Measurements from ENCODE around the gene SPATA4.

Gene SPATA4

DNA sequence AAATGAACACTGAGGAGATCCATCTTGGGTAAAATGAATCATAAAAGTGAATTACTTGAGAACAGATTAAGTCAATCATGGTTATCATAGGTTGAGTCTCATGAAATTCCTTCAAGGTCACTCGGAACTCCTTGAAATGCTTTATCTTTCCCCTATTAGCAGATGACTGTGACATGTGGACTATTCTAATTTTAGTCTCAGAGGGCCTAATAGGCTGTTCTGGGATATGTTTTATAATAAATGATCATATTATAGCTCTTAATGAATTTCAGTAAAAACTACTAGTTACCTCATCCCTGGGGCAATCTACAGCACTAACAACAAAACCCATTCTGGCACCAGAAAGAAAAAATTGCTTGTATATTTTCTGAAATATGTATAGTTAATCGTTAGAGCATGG is 44.7 kb downstream of the SPATA4 start:
- ChIA-PET POLR2A (no interaction called here), CTCF (interaction anchor here (0.6 to 5.6 kb wide), 14 partner anchors 9 to 206 kb away, joined by 3 to 55 read pairs (median 4); partner anchors contain the start of gene SPCS3)
- H3K4me3 ChIP-seq (ENCODE audit: low read depth, low read length): no peak overlapping the region
- DNase-seq (ENCODE audit: low read depth, low spot score): no peak
- no peak for TF ChIP-seq CTCF (IDR thresholded peaks at IDR 0.05; ENCODE audit: insufficient read depth, low read length, missing control alignments)

GRCh38 chr4:176150356-176150682 is 45.1 kb downstream of the SPATA4 start:
- H3K4me3 ChIP-seq (ENCODE audit: low read depth, low read length): no peak overlapping the region
- POLR2A ChIA-PET: no interaction called here
- TF ChIP-seq CTCF (IDR thresholded peaks at IDR 0.05; ENCODE audit: insufficient read depth, low read length, missing control alignments): peak; percentile 5
- CTCF ChIA-PET: interaction anchor here (0.6 to 5.6 kb wide), 13 partner anchors 10 to 206 kb away, joined by 3 to 55 read pairs (median 4); partner anchors contain the start of gene SPCS3
- DNase-seq (ENCODE audit: low read depth, low spot score): no peak

GRCh38 chr4:176149680-176150355 is 45.6 kb downstream of the SPATA4 start:
- H3K4me3 ChIP-seq (ENCODE audit: low read depth, low read length): no peak overlapping the region
- POLR2A ChIA-PET: no interaction called here

DNA sequence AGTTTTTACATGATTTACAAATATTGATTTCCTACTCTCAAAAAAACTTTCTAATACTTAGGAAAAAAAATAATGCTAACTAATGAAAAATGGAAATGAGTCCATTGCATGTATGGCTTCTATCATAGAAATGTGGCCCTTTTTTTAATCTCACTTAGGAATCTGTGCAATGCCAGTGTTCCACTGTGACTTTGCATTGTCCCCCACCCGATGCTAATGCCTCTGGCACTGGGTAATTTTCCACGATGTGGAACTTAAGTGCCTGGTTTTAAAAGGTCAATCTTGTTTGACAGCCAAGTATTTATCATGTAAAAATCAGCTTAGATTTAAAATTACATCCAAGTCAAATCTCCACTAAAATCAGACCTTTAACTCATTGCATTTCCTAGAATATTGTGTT is 53.1 kb downstream of the SPATA4 start:
- CTCF ChIA-PET: interaction anchor here (1.1 to 1.7 kb wide), 2 partner anchors 195 to 199 kb away, joined by 3 to 6 read pairs; no protein-coding TSS in a partner anchor
- POLR2A ChIA-PET: no interaction called here

More at GRCh38 chr4:176149680-176150355, 45.6 kb downstream of the SPATA4 start:
- no peak for DNase-seq (ENCODE audit: low read depth, low spot score)
- no peak for TF ChIP-seq CTCF (IDR thresholded peaks at IDR 0.05; ENCODE audit: insufficient read depth, low read length, missing control alignments)
- CTCF ChIA-PET: interaction anchor here (0.7 to 5.6 kb wide), 12 partner anchors 10 to 192 kb away, joined by 3 to 55 read pairs (median 4); no protein-coding TSS in a partner anchor

GRCh38 chr4:176139518-176139917 is 55.9 kb downstream of the SPATA4 start:
- no peak for TF ChIP-seq CTCF (IDR thresholded peaks at IDR 0.05; ENCODE audit: insufficient read depth, low read length, missing control alignments)
- ChIA-PET POLR2A (no interaction called here), CTCF (interaction anchor here (1.1 kb wide), 1 partner anchor 8 kb away, joined by 3 read pairs; no protein-coding TSS in a partner anchor)
- no peak for DNase-seq (ENCODE audit: low read depth, low spot score)
- H3K4me3 ChIP-seq (ENCODE audit: low read depth, low read length): no peak overlapping the region

More for the DNA sequence above, 53.1 kb downstream of the SPATA4 start:
- TF ChIP-seq CTCF (IDR thresholded peaks at IDR 0.05; ENCODE audit: insufficient read depth, low read length, missing control alignments): no peak
- no peak overlapping the region for H3K4me3 ChIP-seq (ENCODE audit: low read depth, low read length)
- DNase-seq (ENCODE audit: low read depth, low spot score): no peak

DNA sequence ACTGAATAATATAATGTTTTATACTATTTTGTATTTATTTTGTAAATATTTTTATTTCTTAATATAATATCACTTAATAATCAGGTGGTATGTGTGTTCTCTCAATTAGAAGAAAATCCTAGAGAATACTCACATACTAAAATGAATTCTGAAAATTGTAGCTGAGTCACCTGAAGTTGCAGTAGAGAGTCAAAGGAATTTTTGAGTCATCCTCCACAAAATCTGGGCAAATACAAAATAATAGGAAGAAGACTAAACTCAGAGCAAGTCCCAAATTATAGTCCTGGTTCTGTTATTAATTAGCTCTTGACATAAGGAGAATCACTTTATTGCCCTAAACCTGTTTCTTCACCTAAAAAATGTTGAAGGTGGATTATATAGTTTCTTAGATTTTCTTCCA is 57.8 kb downstream of the SPATA4 start:
- ChIA-PET CTCF (interaction anchor here (1.3 to 2.0 kb wide), 5 partner anchors 13 to 204 kb away, joined by 3 to 12 read pairs (median 3); no protein-coding TSS in a partner anchor), POLR2A (no interaction called here)
- TF ChIP-seq CTCF (IDR thresholded peaks at IDR 0.05; ENCODE audit: insufficient read depth, low read length, missing control alignments): no peak
- no peak for DNase-seq (ENCODE audit: low read depth, low spot score)
- no peak overlapping the region for H3K4me3 ChIP-seq (ENCODE audit: low read depth, low read length)
